ENCODE measurements around the gene IGFBP5.

Gene IGFBP5

DNA sequence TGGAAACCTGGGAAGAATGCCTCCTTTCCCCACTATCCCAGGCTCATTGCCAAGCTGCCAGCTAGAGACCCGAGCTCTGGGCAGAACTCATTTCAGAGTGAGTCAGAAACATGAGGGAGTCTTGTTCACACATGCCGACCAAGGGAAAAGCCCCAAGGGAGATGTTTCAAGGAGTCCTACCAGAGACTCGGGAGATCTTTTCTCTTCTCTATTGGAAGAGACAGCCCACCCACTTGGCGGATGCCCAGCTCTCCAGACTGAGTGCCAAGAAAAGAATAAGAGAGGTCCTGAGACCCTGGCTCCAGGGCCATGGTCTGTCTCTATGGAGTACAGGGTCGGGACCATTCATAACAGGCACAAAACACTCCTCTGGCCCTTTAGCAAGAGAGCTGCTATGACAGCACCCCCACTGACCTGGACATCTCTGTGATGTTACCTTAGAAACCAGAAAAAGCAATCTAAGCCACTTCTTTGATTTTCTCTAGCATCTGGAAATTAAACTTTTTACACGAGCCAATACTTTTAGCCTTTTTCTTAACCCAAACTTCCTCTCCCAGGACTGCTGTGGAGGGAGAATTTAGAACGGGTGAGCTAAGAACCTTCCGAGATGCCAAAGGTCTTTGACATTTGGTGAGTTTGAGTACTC lies 18.5 kb upstream of the IGFBP5 start:
- DNase-seq: no peak

DNA sequence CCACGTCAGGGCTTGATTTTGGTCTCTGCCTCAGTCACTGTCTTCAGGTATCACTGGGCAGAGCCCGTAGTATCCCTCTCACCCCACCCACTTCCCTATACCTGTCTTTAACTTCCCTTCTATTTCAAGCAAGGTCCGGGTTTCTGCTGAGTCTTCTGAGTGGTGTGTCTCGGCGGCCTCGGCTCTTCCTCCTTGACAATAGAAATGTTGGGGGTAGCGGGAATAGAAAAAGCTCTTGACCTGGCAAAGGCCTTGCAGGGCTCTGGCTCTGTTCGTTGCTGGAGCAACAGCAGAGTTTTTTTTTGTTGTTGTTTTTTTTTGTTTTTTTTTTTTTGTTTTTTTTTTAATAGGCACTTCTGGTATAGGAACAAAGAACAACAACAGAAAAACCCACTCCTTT lies 16.0 kb upstream of the IGFBP5 start:
- DNase-seq: no peak

DNA sequence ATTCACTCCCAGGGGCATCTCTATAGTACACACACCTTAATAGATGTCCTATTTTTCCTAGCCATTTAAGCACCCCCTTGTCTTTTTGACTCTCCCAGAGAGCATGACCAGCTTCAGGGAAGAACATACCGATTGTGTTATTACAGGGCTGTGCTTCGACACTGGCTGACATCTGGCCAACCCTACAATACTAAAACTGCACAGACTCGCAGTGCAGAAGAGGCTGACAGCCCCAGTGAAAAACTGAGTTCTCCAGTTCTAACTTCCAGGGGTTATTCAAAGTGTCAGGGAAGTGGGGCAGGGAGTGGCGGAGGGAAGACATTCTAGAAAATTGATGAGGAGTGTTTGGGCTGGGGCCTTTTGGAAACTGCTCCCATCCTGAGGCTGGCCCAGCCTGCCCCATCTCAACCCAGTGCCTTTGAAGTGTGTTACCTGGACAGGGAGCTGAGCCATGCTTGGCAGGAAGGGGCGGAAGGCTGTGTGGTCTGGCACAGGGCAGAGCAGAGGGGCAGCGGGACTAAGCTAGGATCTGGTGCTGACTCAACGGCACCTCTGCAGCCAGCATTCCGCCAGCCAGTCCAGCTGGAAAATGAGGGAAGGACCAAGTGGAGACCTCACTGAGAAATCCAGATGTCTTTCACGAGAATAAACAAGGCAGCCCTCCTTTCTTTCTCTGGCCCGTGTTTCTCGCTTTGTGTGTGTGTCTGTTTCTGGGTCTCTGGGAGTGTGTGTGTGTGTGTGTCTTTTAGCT lies 15.4 kb upstream of the IGFBP5 start:
- no peak for DNase-seq

DNA sequence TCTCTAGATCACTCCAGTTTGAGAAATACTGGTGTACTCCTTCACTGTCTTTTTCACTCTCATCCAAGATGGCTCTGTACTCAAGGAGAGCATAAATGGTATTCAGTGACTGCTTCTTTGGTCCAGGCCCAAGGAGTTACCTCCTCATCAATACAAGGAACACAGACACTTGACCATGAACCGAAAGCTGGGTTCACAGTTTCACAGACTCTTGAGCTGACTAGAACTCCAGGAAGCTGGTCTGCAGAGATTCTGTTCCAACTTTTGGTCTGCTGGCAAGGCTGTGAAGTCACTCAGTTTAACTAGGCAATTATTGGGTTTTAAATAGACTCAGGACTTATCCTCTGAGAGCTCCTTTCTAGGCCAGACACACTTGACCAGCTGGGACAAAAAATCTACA lies 7.4 kb upstream of the IGFBP5 start:
- DNase-seq: no peak

DNA sequence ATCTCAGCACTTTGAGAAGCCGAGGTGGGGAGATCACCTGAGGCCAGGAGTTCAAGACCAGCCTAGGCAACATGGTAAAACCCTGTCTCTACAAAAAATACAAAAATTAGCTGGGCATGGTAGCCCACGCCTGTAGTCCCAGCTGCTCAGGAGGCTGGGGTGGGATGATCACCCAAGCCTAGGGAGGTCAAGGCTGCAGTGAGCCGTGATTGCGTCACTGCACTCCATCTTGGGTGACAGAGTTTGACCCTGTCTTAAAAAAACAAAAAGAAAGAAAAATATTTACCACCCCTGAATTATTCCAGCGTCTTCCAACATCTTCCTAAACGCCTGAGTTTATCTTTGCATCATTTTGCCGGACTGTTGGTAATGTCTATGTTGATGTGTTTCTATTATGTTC lies 6.2 kb upstream of the IGFBP5 start:
- no peak for DNase-seq

DNA sequence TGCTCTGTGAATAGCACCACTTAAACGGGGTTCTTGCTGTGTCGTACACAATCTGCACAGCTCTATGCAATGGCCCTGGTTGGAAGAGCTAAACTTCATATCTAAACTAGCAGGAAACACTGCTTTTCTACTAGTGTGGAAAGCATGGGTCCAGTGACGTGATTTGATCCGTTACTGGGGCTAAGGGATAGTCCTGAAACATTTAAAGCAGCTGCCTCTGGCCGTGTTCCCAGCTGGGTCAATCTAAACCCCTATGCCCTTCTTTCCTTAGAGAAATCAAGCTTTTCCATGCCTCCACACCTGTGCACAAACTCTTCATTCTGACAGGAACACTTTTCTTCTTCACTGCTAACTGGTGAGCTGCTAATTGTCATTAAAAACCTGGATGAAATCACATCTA lies 5.4 kb upstream of the IGFBP5 start:
- DNase-seq: no peak

DNA sequence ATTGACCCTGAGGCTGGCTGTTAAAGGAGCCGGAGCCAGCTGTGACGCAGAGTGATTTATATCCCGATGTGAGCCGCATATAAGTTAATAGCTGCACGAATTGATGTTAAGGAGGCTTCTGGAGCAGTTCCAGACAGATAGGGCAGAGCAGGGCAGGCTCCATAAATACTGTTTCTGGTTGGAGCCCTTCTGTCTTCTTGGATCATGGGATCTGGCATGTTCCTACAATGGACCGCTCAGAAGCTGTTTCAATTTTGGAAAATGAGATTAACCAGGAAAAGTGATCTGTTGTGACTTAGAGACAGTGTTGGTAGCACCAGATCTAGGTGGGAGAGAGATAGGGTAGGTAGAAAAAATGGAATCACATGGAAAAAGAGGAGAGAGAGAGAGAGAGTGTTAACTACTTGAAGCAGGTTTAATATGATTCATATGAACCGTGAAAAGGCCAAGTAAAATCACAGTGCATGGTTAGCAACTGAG lies 4.8 kb upstream of the IGFBP5 start:
- DNase-seq: no peak

DNA sequence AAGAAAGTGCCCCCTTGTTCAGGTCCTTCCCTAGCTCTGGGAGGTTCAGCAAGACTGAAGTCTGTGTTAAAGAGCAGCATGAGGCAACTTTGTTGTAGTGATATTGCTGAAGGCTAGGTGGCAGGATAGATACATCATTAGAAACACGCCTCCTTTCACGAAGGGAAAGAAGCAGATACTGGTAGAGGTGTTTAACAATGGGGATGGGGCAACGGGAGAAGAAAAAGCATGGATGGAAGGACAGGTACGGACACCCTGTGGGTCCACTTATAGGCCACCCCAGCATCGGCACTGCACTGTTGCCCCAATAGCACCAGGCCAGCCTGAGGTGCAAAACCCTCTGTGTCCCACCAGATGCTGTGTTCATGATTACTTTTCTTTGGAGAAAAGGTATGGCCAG lies 3.5 kb upstream of the IGFBP5 start:
- DNase-seq: peak; percentile 66

DNA sequence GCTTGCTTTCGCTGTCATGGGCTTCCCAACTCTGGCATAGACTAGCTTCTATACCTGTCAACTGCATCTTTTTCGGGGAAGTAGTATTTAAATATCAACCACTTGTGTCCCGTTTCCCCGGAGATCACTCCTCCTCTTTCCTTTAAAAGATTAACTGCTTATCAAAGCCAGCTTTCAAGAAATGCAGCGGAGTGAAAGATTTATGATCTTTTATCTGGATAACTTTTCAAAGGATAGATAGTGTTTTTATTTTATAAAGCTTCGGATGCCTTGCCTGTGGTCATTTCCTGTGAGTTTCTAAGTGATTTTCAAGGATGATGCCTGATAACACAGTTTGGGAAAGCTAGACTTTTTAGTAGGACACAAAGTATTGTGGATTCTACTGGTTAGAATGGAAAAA lies 2.9 kb upstream of the IGFBP5 start:
- DNase-seq: no peak

DNA sequence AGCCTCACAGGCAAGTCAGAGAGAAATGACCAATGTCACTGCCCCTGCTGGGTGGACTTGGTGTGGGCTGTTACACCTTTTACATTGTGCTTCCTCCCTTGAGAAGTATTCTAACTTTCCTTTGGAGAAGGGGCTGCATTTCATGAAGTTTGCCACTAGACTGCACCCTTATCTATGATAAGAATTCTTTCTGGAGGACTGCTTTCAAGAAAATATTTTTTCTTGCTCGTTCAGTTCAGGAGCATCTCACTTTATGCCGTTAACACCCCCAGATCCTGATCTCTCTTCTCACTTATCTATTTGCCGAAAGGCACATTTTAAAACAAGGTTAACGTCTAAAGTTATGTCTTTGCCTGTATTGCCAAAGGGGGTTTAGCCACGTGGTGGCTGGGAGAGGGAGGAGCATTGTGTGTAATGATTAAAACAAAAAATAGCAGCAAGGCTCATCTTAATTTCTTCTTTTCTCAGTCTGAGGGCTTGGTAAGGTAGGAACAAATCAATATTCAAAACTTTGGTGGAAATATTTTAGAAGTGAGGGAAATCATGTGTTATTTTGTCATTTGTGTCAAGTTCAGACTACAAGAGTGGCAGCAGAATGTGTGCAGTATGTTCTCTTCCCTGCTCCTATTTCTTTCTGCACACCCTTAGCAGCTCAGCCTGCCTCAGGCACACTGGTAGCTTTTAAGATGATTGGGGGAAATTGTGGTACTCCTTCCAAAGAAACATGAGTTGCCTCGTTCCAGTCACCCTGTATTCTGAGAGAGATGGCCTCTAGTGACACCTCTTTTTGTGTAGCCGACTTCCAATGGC lies 1.6 kb upstream of the IGFBP5 start:
- DNase-seq: no peak

DNA sequence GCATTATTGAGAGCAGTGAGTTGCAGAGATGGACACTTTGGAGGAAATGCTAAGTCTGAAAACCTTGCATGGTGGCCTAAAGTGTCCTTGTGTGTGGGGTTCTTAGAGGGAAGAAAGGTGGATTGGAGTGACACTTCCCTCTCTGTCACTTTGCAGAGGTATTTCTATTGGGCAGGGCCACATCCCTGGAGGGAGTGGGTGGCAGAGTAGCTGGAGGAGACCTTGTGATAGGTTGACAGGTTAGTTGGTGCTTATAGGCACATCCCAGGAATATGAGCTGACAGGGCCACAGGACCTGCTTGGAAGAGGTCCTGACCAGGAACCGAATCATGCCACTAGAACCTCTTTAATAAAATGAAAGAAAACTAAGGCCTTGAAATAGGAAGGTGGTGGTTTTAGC lies 972 bp upstream of the IGFBP5 start:
- no peak for DNase-seq

DNA sequence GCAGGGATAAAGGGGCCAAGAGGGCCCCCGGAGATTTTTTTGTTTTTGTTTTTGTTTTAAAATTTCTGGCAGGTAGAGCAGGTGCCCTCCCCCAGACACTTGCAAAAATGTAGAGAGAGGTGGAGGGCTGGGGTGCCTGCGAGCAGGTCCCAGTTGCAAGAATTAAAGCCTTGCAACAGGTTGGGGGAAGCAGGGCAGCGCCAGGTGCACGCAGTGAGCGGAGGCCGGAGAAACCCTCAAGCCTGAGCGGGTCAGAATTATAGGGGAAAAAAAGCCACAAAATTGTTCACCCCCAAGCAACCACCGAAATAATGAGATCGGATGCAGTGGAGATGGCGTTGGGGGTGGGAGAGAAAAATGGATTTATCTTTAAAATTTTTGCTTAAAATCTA lies 527 bp downstream of the IGFBP5 start:
- DNase-seq: no peak

DNA sequence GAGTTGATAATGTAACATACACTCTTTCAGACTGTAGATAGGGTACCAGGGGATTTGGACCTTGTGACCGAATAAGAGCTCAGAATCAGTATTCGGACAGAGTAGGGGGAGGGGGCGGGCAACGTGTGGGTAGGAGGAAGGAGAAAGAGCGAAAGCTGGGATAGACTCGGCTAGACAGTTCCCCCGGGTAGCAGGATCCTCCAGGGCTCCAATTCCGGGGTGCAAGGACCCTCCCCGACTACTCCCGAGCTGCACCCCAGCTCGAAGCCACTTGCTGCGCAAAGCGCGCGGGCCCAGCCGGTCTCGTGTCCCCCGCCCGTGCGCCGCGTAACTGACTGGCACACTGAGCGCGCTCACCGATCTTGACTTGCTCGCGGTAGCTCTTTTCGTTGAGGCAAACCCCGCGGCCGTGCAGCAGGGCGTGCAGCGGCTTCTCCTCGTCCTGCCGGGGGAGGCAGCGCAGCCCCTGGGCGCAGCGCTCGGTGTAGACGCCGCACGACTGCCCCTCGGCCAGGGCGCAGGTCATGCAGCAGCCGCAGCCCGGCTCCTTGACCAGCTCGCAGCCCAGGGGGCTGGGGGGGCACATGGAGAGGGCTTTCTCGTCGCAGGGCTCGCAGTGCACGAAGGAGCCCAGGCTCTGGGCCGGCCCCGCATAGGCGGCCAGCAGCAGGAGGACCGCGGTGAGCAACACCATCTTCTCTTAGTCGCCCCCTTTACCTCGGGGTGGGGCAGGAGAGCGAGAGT lies 1.1 kb downstream of the IGFBP5 start:
- peak; percentile 64 for DNase-seq

DNA sequence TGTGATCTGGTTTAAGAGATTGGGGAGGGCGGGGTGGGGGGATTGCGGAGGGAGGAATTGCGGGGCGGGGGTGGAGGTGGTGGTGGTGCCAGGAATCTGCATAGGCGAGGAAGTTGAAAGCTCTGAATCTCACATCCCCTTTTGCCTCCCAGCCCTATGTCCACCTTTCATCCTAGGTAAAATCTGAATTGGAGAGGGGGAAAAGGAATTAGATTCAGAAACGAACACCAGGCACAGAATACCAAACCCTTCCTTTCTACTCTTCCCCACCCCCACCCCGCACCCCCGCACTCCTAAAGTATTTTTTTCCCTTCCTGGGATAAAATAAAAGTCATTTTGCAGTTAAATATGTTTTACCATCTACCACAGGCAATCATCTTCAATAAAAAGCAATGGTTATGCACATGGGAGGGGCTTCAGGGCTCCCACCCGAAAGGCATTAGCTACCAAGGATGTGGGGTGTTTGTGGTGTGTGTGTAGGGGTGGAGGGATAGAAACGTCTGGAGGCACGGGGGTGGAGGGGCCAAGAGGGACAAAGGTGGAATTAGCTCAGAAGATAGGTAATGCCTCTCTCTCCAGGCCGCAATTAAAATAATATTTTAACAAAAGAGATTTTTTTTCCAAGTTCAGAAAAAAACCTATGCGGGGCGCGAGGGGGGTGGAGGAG lies 1.8 kb downstream of the IGFBP5 start:
- DNase-seq: no peak

DNA sequence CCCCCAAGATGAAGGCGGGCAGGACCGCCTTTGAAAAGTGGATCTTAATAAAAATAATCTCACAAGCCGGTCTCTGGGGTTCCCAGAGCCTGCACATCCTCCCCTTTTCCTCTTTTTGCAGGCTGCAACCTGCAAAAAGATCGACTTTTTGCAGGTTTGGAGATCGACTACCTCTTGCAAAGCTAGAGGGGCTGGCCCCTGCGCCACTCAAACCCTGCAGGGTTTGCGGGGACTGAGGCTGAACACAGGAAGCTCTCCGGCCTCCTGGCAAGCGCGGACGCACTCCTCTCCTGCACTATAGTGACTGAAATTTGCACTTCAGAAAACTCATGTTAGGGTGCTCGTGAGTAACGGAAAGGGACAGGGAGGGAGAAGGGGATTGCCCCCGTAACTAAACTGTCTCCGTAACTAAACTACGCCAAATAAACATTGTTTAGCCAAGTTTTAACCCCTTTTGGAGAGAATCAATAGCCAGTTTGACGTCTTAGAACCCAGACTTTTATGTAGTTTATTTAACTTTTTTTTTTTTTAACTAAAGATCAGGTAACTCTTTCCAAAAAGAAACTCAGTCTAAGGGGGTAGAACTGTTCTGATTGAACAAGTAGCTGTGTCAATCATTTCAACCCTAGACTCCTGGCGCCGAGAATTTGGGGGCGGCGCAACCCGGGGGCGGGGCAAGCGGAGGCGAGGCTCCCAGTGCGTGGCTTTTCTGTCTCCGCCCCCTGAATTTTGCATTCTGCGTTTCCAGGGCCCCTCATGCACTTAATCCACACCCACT lies 2.5 kb downstream of the IGFBP5 start:
- peak; percentile 89 for DNase-seq

DNA sequence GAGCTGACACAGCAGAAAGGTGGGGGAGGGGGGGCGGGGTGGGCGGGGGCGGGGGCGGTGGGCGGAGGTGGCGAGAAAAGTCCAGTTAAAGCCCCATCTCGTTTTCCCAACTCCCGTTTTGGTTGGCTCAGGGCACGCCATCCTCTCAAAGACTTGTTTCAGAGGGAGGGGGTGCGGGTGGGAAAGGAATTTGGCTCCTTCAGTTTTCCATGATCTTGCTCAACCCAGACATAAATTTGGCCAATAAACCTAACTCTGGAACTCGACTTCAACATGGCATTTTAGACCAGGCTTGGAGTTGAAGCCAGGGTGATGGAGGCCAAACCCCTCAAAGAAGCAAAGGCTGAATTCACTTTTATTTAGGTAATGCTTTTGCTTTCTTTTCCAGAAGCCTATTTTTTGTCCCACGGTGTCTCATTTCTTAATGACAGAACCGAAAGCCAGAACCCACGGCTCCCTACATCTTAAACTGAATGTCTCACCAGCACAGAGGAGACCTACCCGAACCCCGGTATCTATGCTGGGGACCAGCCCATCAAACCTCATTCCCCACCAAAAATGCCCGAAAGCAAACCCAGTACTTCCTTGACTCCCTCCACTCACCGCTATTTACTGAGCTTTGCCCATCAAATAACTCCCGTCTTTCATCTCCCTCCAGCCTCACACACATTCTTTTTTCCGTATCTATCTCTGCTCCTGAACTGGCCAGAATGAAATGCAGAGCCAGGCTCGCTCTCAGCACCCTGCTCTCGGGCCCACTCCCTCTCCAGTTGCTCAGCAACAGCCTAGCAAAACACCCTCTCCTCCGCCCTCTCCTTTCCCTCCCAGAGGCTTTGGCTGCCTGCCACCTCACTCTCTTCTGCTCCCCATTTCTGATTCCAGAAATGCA lies 4.3 kb downstream of the IGFBP5 start:
- DNase-seq: peak; percentile 88

DNA sequence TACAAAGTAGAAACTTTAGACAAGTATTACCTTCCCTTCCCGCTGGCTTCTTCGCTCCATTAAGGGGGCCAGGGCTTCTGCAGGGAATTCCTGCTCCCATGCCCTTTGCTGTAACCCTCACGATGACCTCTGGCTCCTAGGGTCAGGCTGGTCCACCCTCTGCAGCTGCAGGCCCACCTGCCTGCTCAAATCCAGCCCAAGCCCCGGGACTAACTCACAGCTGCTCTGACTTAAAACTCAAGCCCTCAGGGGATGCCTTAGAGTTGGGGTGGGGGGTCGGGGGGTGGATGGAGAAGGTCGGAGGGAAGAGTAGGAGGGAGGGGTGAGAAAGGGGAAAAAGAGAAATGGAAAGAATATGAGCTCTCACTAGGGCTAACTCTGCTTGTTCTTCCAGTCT lies 4.9 kb downstream of the IGFBP5 start:
- DNase-seq: no peak

DNA sequence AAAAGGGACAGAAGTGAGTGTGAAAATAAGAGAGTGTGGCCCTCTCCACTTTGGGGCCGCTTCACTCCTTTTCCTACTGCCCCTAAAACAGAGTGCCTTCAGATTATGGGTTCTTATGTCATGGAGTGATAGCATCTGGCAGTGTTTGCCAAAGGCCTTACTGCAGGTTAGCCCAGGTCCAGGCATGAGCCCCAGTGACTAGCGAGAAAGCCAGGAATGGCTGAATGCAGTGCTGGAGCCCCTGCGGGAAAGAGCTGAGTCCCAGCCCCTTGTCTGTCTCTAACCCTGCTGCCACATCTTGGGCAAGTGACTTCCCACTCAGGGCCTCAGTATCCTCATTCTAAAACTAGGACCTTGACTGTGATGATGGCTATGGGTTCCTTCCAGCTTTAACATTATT lies 6.0 kb downstream of the IGFBP5 start:
- no peak for DNase-seq

DNA sequence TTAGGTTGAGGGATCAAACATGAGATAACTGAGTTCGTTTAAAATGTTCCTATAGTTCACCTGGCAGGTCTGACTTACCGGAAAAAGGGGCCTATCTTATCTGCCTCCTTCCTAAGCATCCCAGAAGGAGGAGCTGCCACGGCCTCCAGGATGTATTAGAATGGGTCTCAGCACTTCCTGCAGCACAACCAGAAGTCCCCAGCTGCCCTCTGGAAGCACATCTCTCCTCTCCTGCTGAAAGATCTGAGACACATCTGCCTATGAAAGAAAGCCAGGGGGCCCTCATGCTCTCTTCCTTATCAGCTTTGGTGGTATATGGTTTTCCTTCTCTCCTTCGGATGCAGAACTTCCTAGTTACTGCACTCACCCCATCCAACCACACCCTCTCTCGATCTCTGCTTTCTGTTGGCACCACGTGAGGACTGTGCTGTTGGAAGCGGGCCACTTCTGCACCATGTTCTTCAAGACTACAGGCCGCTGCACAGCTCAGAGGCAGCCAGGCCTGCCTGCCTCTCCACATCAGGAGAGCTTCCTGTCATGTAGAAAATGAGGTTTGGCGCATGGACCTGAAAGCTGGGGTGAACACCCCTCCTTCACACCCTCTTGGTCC lies 6.5 kb downstream of the IGFBP5 start:
- peak; percentile 28 for DNase-seq

DNA sequence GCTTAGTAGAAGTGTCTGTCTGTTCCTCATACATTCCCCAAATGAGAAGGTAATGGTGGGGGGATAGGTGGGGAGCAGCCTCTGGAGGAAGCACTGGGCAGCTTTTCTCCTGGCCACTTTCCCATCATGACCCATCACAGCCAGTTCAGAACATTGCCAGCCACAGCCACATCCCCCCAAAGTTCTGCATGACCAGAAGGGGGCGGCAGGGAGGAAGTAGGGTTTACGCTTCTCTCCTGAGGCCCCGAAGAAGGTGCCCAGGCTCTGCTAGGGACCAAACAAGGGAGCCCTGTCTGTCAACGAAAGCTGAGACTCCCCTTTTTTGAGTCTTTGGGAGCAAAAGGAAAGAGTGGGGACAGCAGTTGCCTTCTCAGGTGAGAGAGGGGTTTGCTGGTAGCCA lies 7.7 kb downstream of the IGFBP5 start:
- DNase-seq: no peak
